ENCODE measurements around the gene NKPD1. TPM values are rescaled to one million over a fixed set of nuclear protein-coding genes. Genes with fewer than 3 reads are reported as not detected.

Gene NKPD1
- total and polyA plus RNA-seq, 2 donors (not counting 1 experiment from before 2014, with no cell fraction given), result 0.27 to 0.36 TPM

GRCh38 chr19:45153339-45154063 lies 7.3 kb downstream of the NKPD1 start:
- intact Hi-C loops (cut with micrococcal nuclease), result loop anchor here (2.0 kb wide), 1 partner anchor 17 kb away; no protein-coding TSS in a partner anchor
- Histone ChIP-seq H3K36me3 (replicated peaks in 1 of 2; ENCODE audit: control extremely low read depth in 1 of 2, control insufficient read depth in 1 of 2, extremely low read depth in 1 of 2, insufficient read depth in 2 of 2, low read length in 1 of 2) (no peaks in the 10 kb centered on the region), H3K27ac (ENCODE audit: low read length in 2 of 2) (no peak overlapping the region), H4K20me1 (ENCODE audit: control insufficient read depth, insufficient read depth, low read length, poor library complexity, severe bottlenecking) (no peaks in the 10 kb centered on the region), H3K79me2 (ENCODE audit: control insufficient read depth, insufficient read depth, low read length) (no peaks in the 10 kb centered on the region), H2AFZ (ENCODE audit: insufficient read depth, low read depth, low read length, poor library complexity, severe bottlenecking) (peak overlapping the region; percentile 82), H3K4me1 (ENCODE audit: control insufficient read depth in 2 of 2, insufficient read depth in 2 of 2, low read length in 2 of 2) (peaks cover 22 to 29% of the 10 kb centered on the region in 2 donors), H3K4me2 (replicated peaks; ENCODE audit: low read depth, low read length, poor library complexity, severe bottlenecking) (peak overlapping the region; percentile 94), H3K4me3 (ENCODE audit: control extremely low read depth in 1 of 5, extremely low read depth in 1 of 5, insufficient read depth in 1 of 5, low read depth in 2 of 5, low read length in 4 of 5) (peak overlapping the region in 4 of 5 experiments; percentile 38 to 51 (median 48)), H3K9ac (ENCODE audit: low read length) (peak overlapping the region; percentile 55), H3K27me3 (replicated peaks in 1 of 4; ENCODE audit: control extremely low read depth in 1 of 4, control insufficient read depth in 3 of 4, insufficient read depth in 4 of 4, low read length in 3 of 4) (peaks cover 0 to 49% (median 15%) of the 10 kb centered on the region in 4 experiments), H3K9me3 (ENCODE audit: control extremely low read depth in 1 of 3, control insufficient read depth in 2 of 3, insufficient read depth in 1 of 3, low read length in 2 of 3) (peaks cover 0 to 23% (median 0%) of the 10 kb centered on the region in 3 donors)
- POLR2A ChIA-PET, result interaction anchor here (0.5 kb wide), 1 partner anchor 55 kb away, joined by 3 read pairs; no protein-coding TSS in a partner anchor
- CTCF ChIA-PET, result interaction anchor here (1.0 to 1.5 kb wide), 2 partner anchors 10 to 95 kb away, joined by 3 to 4 read pairs; no protein-coding TSS in a partner anchor
- Mint-ChIP-seq H3K27ac (no peak overlapping the region), H3K9me3 (ENCODE audit: insufficient read depth) (no peaks in the 10 kb centered on the region), H3K27me3 (peaks cover 34% of the 10 kb centered on the region), H3K4me3 (peak overlapping the region; percentile 90), H3K4me1 (peaks cover 18% of the 10 kb centered on the region)
- WGBS (ENCODE audit: insufficient coverage), result 6% methylated on average over 69 of the region's 69 CpGs
- DNase-seq (peak; percentile 57), ATAC-seq (ENCODE audit: low read depth) (peak; percentile 32)
- TF ChIP-seq CTCF (IDR thresholded peaks at IDR 0.05), result no peak
- TF ChIP-seq EZH2 (IDR thresholded peaks at IDR 0.05; ENCODE audit: borderline replicate concordance, insufficient read depth, low read depth, low read length, poor library complexity, severe bottlenecking), result no peak

Data from B cell (primary cell).